GM19452 (cell line): ENCODE measurements around the gene UBXN11.
"Not testable (repeated sequence)": the region's sequence is repeated elsewhere in the genome, so short reads cannot be mapped to it uniquely, and the experiment has no call there.

ENCODE experiments used
- ATAC-seq: cut with Tn5 transposase; IDR thresholded peaks from one replicate; pipeline ENCODE4 v1.9.1; 2021; ENCODE audit not compliant: unreplicated experiment

The UBXN11 gene

DNA sequence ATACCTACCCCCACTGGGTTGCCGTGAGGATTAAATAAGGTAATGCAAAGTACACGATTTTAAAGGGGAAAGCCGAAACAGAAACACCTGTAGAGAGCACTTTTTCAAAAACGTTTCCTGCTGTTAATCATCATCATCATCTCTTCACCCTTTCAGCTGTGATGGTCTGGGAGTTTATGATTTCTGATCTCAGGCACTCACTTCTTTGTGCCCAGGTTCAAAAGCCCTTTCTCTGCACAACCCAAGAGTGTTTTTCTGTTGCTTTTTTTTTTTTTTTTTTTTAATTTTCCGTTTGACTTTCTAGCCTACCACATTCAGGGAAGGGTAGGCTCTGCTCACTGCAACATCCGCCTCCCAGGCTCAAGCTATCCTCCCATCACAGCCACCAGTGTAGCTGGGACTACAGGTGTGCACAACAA, 936 bp upstream of the UBXN11 start:
- no peak for ATAC-seq

DNA sequence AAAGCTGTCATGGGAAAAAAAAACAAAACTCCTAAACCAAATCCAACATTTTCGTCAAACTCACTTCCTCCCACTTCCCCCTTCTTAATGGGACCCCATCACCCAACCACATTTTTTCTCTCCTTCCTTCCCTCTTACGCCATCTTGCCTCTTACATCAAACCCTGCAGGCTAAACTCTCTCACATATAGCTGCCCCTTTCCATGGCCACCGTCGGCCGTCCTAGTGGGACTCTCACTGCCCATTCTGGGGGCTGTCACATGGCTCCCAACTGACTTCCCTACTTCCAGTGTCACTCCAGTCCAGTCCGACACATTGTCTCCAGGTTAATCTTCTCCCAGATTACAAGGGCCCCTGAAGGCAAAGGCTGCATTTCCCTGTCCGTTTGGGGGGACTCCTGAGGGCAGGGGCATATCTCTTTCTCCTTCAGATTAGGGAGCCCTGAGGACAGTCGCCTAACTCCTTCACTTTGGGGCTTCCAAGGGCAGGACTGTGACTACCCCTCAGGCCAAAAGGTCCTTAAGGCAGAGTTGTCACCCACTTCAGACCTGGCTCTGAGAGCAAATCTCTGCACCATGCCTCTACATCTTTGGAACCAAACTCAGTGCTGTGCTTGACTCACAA, 658 bp downstream of the UBXN11 start:
- ATAC-seq: peak; percentile 15

DNA sequence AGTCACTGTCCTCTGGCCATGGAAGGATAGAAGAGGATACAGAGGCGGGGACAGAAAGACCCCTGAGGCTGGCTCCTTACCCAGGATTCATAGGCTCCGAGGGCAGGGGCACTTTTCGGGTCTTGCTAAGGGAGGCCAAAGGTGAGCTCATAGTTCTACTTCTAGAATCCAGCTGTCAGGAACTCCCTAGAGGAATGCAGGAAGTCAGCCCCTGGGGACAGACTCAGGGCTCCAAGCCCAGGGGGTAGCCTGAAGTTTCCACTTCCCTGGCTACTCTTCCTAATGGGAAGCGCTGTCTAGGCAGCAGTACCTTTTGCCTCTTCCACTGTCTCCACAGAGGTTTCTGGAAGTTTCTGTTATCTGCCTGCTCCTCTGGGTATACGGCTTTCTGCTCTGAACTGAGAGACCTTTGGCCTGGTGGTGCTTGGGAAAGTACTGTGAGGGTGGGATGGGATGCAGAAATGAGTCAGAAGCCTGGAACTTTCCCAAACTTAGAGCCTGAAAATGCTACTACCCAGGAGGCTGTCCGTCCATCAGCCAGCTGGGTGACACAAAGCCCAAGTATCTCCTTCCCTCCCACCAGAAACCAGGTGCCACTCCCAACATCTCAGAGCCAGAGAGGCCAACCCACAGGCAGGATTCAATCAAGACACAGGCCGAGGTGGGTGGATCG, 3.6 kb downstream of the UBXN11 start:
- no peak for ATAC-seq

DNA sequence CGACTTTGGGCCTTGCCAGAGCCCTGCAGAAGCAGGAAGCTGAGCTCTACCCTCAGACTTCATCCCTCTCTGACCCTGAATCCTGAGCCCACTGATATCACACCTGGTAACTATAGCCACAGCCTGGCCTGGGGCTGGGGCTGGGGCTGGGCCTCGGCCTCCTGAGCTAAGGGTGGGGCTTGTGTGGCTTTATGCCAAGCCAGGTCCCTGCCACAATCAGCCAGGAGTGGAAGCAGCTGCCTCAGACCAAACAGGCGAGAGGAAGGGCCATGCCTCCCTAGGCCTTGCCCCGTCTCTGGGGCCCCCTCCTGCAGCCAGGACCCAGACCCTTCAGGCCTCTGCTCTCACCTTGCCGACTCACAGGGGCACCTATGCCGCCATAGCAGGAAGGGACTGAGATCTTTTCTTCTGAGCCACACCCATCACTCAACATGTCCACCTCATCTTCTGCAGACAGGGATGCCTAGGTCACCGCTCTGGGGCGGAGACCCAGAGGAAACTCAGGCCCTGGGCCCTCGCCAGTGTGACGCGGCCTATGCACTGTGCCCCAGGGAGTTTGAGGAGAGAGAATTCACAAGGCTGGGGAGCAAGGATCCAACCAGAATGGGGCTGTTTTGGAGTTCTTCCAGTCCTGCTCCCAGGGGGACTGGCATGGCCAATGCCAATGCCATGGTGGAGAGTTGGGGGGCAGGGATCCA, 5.7 kb downstream of the UBXN11 start:
- no peak for ATAC-seq

DNA sequence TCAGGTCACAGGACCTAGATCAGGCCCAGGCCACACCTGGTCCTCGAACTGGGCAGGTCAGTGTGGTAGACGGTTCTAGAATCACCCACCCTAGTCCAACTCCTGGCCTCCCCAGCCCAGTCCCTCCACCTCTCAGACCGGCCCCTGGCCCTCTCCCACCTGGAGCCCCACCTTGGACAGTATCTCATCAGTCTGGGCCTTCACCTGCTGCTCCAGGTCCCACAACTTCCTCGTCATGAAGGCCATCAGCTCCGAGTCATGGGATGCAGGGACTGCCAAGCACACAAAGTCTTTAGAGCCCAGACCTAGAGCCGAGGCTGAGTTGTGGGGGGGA, 8.7 kb downstream of the UBXN11 start:
- no peak for ATAC-seq

DNA sequence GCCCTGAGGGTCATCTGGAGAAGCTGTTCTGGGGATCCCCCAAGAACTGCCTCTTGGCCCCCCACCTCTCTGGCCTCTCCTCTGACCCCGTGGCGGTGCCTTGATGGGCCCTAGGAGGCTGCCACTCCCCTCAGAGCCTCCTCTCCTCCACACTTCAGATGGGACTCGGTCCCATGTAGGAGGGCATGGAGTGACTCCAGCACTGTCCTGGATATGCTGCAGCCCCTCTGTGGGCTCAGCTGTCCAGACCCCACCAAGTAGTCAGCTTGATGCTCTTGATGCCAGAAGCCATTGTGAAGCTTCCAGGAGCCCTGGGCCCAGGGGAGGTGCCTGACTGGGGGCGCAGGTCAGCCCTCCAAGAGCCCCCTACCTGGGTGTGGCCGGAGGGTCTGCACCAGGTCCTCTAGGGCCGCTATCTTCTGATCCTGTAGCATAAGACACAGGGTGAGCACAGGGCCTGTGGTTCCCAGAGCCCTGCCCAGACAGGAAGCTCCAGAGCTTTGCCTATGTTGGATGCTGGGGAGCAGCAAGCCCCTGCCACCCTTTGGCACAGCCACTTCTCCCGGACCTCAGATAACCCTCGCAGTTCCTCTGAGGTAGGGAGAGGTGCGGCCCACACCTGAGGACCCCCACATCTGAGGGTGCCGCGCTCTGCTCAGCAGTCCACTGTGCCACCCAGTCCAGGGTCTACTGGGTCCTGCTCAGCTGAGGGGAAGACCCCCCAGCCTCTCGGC, 9.2 kb downstream of the UBXN11 start:
- no peak for ATAC-seq

DNA sequence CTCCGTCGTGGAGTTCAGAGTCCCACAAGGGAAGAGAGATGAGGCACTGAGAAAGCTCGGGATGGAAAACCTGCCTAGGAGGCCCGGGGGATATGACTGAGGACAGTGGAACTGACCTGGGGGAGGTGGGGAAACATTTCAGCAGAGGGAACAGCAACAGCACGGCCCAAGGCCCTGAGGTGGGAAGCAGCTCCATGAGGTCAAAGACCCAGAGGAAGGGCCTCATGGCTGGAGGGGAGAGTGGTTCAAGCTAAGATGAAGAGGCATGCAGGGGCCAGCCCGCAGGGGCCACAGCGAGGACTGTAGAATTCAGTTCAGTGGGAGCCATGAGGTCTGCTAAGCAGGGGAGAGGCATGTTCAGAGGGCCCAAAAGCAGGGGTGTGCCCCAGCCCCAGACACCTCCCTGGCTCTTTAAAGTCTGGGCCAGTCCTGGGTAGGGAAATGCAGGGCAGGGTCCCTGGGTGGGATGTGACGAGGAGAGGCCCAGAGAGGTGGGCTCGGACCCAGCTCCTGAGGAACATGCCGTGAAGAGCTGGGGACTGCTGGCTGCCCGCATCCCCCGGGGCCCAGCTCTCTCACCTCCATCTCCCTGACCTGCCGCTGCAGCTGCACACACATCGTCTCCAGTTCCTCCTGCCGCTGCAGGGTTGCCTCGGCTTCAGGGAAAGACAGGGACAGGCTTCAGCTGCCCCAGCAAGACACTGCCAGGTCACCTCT, 9.9 kb downstream of the UBXN11 start:
- no peak for ATAC-seq

DNA sequence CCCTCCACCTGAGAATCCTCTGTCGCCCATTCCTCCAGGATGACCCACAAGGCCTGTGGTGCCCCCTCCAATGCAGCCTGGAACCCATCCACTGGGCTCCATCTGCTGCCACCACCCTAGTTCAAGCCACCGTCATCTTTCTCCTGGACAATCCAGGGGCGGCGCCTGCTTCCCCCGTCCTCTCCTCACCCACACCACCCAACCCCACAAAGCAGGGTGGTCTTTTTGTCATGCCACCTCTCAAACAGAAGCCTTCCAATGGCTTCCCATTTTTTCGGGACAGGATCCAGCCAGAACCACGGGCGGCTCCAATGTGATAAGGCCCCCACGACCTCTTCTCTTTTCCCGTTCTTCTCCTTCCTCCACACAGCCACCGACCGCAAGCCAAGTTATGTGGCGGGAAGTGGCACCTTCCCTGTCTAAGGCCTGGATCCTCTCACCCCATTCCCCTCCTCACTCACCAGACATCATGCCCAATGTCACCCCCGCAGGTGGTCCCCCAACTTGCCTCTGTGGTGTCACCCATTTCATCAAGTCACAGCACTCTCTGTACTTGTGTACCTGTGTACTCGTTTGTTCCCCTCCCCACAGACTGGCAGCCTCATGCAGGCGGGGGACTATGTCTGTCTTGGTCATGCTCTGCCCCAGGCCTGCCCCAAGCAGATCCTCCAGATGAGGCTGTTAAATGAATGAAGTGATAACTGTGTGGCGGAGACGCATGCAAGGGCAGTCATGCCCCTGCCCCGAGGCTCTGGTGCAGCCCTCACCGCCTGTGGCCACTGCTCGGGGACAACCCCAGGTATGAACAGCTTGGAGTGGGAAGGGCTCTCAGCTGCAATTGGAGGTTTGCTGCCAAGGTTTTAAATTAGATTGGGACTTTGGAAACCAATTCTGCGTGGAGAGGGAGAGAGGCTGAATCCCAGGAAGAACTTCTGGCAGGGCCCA, 11.0 kb downstream of the UBXN11 start:
- ATAC-seq: no peak

DNA sequence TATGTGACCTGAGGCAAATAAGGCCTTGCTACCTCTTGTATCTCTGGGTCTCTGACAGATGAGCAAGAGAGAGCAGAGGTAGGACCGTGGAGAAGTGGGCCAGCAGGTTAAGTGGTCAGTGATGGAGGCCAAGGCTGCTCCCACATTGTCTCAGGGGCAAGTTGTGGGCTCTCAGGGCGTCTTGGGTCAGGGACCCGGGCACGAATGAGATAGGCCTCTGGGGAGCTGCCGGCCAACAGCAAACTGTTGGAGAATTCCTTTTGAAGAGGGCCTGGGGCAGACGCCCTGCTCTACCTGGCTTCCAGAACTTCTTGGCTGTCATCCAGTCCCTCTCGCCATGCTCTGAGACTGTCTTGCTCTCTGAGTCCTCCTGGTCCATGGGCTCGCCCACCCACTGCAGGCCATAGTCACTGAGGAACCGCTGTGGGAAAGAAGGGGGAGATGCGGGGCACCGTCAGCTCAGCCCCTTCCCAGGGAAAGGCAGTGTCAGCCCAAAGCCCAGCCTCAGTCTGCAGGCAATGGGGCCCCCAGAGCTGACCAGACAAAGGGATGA, 12.4 kb downstream of the UBXN11 start:
- ATAC-seq: no peak

DNA sequence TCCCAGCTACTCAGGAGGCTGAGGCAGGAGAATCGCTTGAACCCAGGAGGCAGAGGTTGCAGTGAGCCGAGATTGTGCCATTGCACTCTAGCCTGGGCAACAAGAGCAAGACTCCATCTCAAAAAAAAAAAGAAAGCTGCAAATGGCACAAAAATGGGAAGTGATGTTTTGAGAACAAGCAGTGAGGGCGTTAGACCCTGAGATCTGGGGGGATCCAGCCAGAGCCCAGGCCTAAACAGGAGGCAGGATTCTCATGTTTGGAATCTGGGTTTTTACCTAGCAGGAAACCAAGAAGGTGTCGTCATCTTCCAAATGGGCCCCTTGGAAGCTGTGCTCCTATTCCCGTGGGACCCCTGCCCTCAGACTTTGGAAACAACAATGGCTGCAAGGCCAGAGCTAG, 13.7 kb downstream of the UBXN11 start:
- ATAC-seq: not testable (repeated sequence)

DNA sequence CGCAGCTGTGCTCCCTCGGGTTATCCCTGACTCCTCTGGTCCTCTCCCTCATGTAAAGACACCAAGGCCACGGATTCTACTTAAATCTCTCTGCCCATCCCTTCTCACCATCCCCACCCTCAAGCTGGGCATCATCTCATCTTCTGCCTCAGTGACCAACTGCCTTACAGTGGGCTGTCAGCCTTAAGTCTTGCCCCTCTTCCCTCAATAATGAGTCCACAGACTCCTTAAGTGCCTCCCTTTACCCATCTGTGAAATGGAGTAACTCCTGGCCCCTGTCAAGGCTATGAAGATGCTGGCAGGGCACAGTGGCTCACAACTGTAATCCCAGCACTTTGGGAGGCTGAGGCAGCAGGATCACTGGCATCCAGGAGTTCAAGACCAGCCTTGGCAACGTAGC, 14.5 kb downstream of the UBXN11 start:
- ATAC-seq: no peak

DNA sequence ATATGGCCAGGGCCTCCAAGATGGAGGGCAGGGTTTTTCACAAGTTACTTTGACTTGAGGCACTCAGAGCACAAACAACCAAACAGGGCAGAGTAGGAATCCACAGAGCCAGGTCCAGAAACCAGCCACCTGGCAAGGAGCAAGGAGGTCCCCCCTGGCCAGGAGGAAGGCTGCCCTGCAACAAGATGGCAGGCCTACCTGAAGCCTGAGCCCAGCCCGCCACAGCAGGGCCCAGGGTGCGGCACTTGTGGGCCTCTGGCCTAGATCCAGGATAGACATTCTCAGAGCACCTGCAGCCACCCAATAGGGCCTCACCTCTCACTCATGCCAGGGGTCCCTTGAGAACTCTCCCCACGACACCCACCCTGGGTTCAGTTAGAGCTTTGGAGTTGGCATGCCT, 15.0 kb downstream of the UBXN11 start:
- no peak for ATAC-seq

DNA sequence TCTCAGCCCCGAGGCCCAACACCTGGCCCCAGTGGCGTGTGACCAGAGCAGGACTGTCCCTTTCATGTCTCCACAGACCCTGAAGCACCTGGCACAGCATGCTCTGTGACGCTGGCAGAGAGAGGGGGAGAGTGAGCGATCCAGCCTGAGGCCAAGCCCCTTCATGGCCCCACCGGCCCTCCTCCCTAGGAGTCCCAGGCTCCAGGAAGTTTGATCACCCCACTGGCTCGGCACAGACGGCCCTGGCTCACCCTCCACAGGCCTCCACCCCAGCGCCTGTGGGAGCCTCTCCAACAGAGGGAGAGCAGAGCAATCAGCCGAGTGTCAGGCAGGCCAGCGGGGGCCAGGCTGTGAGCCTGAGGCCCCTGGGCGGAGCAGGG, 15.6 kb downstream of the UBXN11 start:
- ATAC-seq: no peak

DNA sequence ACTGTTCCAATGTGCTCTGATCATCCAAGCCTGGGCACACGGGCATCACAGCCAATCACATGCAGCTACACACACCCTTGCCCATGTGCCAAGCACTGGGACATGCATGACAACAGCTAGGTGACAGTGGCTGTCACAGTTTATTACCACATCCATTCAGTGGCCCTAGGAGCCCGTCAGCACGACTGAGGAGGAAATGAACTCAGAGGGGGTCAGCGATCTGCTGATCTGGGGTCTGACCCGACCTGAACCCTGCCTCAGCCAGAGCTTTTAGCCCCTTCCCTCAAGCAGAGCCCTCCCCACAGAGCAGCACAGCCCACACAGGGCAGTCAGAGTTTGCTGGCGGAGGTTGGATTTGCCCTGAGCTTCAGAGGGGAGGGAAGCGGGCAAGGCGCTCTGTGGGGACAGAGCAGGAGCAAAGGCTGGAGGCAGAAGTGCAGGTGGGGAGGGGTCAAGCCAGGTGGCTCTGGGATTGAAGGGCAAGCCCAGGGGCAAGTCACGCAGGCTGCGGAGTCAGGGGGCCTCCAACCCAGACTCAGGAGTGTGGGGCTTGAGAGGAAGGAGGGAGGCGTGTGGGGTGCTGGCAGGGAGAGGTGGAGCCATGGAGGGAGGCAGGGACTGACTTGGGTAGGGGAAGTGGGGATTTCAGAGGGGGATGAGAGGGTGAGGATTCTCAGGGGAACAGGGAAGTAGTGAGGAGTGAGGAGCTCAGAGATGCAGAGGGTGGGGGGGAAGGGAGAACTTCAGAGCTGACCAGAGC, 16.1 kb downstream of the UBXN11 start:
- no peak for ATAC-seq

DNA sequence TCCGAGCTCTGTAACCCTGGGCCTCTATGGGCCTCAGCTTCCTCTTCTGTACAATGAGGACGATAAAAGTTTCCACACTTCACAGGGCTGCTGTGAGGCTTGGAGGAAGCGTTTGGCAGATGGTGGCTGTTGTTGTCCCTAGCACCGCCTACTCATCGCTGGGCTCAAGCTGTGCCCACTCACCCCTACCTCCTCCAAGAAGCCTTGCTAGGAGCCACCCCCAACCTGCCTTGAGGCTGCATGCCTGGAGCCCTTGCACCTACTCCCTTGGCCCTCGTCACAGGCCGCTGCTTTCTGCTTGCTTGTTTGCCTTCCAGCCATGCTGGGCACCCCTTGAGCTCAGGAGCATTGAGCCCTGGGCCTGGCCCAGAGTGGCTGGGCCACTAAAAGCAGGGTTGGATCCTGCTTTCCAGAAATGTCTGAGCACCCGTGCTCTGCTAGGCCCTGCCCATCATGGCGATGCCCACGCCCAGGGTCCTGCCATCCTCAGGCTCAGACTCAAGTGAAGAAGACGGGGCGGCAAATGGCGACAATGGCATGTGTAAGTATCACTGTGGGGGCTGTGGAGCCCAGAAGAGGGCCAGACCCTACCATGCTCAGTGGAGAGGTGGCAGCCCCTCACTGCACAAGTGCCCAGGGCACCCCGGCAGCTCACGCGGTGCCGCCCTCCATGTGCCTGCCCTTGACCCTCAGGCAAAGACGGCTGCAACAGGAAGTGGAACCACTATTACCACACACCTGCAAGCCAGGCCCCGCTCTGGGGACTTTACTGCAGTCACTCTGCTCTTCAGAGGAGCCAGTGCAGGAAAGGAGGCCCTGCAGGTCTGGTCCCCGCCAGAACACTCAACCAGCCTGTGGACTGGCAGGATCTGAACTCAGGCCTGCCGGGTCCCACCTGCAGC, 17.0 kb downstream of the UBXN11 start:
- peak; percentile 27 for ATAC-seq

DNA sequence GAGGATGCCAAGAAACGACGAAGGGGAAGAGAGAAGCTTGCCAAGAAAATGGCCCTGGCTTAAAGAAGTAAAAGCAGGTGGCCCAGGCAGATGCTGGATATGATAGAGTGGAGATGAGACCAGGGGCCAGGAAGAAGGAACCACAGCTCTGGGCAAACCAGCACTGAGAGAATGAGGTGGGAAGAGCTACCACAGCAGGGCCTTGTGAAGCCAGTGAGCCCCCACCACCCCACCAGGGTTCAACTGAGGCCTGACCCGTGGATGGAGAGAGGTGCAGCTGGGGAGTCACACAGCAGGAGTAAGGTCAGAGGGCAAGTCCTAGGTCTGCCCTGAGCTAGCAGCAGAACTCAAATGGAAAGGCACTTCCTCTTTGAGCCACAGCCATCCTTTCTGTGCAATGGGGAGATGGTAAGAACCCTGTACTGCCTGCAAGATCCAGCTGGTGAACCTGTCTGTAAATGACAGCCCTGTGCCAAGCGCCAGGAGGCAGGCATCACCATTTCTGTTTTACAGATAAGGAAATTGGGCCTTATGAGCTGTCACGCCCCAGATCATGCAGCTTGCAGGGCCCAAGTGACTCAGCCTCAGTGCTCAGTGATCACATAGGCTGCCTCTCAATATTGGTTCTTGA, 18.0 kb downstream of the UBXN11 start:
- ATAC-seq: no peak

DNA sequence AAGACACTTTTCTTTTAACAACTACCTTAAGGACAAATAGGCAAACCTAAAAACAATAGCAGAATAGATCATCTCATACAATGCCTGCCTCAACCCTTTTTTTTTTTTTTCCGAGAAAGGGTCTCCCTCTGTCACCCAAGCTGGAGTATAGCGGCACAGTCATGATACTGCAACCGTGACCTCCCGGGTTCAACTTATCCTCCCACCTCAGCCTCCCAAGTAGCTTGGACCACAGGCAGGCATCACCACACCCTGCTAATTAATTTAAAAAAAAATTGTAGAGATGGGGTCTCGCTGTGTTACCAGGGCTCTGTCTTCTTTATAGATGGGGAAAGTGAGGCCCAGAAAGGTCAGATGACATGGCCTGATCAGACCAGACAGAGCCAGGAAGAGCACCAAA, 18.6 kb downstream of the UBXN11 start:
- no peak for ATAC-seq
